SK-N-SH (cell line): Measurements from ENCODE around the gene TEX22. TPM values are rescaled to one million over a fixed set of nuclear protein-coding genes. Genes with fewer than 3 reads are reported as not detected.

Experiments used
- CTCF ChIA-PET: fragments of 300-600, 350-600 bp; formaldehyde crosslinking; extraction: SDS; loops from one replicate; lab custom pipeline; 2021; lab: Yijun Ruan, JAX
- POLR2A ChIA-PET: fragments of 350-600 bp; sonication (Branson Sonifier 250); formaldehyde crosslinking; extraction: SDS; loops from one replicate; lab custom pipeline; 2020; ENCODE audit warnings: antibody characterized with exemption, inconsistent platforms; lab: Yijun Ruan, JAX
- DNase-seq: peaks from one replicate; pipeline ENCODE4 v3.0.0; 2012
- H2AFZ ChIP-seq: fragments of 200-600 bp; sonication (generic); 2 replicates; pipeline ENCODE4 v1.8.1; 2016; ENCODE audit warnings: antibody characterized with exemption, mild to moderate bottlenecking, low read depth
- H3F3A ChIP-seq: fragments of 200-600 bp; sonication (generic); replicated peaks from 2 replicates; pipeline ENCODE3; 2016; ENCODE audit warnings: antibody characterized with exemption, mild to moderate bottlenecking; ENCODE audit not compliant: insufficient read depth
- H3K27ac ChIP-seq, 2 experiments: fragments of 200-500 bp in 1 of 2; fragments of 200-600 bp in 1 of 2; sonication (Bioruptor generic) in 1 of 2; sonication (generic), shearing (Covaris generic) in 1 of 2; 2 replicates each; pipeline versions ENCODE4 v1.5.1 to v1.6.1; 2014 to 2016; ENCODE audit warnings: low read depth in 2 of 2, inconsistent platforms in 1 of 2, low read length in 1 of 2, mild to moderate bottlenecking in 1 of 2, mixed read lengths in 1 of 2
- H3K27me3 ChIP-seq: fragments of 200-600 bp; sonication (generic), shearing (Covaris generic); 2 replicates; pipeline ENCODE4 v1.6.1; 2016; ENCODE audit warnings: mixed run types; ENCODE audit not compliant: insufficient read depth
- H3K36me3 ChIP-seq, 2 experiments: fragments of 200-500 bp in 1 of 2; fragments of 200-600 bp in 1 of 2; sonication (Bioruptor generic) in 1 of 2; sonication (generic) in 1 of 2; replicated peaks in 1 of 2; 2 replicates each; pipeline versions ENCODE3 to v1.5.1; 2014 to 2016; ENCODE audit warnings: low read length in 1 of 2, mild to moderate bottlenecking in 1 of 2; ENCODE audit not compliant: insufficient read depth in 2 of 2, control insufficient read depth in 1 of 2
- H3K4me1 ChIP-seq, 2 experiments: fragments of 200-500 bp in 1 of 2; fragments of 200-600 bp in 1 of 2; sonication (Bioruptor generic) in 1 of 2; sonication (generic), shearing (Covaris generic) in 1 of 2; 2 replicates each; pipeline versions ENCODE4 v1.5.1 to v1.6.1; 2014 to 2016; ENCODE audit warnings: low read depth in 1 of 2, low read length in 1 of 2, mixed run types in 1 of 2; ENCODE audit not compliant: insufficient read depth in 2 of 2, control insufficient read depth in 1 of 2
- H3K4me2 ChIP-seq: fragments of 200-600 bp; sonication (generic), shearing (Covaris generic); 2 replicates; pipeline ENCODE4 v1.6.1; 2017; ENCODE audit warnings: mixed run types
- H3K4me3 ChIP-seq, 2 experiments: fragments of 200-500 bp in 1 of 2; fragments of 200-600 bp in 1 of 2; sonication (Bioruptor generic) in 1 of 2; sonication (generic), shearing (Covaris generic) in 1 of 2; 2 replicates each; pipeline versions ENCODE4 v1.5.1 to v1.8.1; 2014 to 2016; ENCODE audit warnings: low read depth in 2 of 2, inconsistent platforms in 1 of 2, low read length in 1 of 2, mild to moderate bottlenecking in 1 of 2, mixed read lengths in 1 of 2, moderate library complexity in 1 of 2
- H3K79me2 ChIP-seq: fragments of 200-600 bp; sonication (generic); 2 replicates; pipeline ENCODE4 v1.8.1; 2017; ENCODE audit warnings: mild to moderate bottlenecking; ENCODE audit not compliant: insufficient read depth
- H3K9ac ChIP-seq: fragments of 200-600 bp; sonication (generic); 2 replicates; pipeline ENCODE4 v1.6.1; 2017; ENCODE audit warnings: mixed run types
- H3K9me2 ChIP-seq: fragments of 200-600 bp; sonication (generic); 2 replicates; pipeline ENCODE4 v1.6.1; 2017; ENCODE audit warnings: mixed run types
- H3K9me3 ChIP-seq: fragments of 200-600 bp; sonication (generic); 2 replicates; pipeline ENCODE4 v1.6.1; 2017; ENCODE audit warnings: mixed run types, mild to moderate bottlenecking, moderate library complexity
- H4K20me1 ChIP-seq: fragments of 200-600 bp; sonication (generic); 2 replicates; pipeline ENCODE4 v1.6.1; 2017; ENCODE audit warnings: mild to moderate bottlenecking, mixed run types; ENCODE audit not compliant: insufficient read depth
- CHD2 ChIP-seq: fragments of 150-350 bp; IDR thresholded peaks from 2 replicates; pipeline ENCODE4 v1.6.1; 2018; ENCODE audit warnings: low read length; ENCODE audit not compliant: partially characterized antibody
- ELF1 ChIP-seq: IDR thresholded peaks from 2 replicates; pipeline ENCODE4 v1.4.0; 2012
- FOXJ3 ChIP-seq: sonication (generic); formaldehyde crosslinking; IDR thresholded peaks from 2 replicates; pipeline ENCODE4 v1.5.1; 2020; ENCODE audit warnings: mild to moderate bottlenecking, missing genetic modification reagents
- GATA2 ChIP-seq: sonication (generic); formaldehyde crosslinking; IDR thresholded peaks from 2 replicates; pipeline ENCODE4 v1.5.0; 2020; ENCODE audit warnings: mild to moderate bottlenecking, missing genetic modification reagents
- RCOR1 ChIP-seq: fragments of 150-350 bp; IDR thresholded peaks from 2 replicates; pipeline ENCODE4 v1.6.1; 2017; ENCODE audit warnings: antibody characterized with exemption, low read length
- RXRA ChIP-seq: IDR thresholded peaks from 2 replicates; pipeline ENCODE4 v1.4.0; 2012; ENCODE audit warnings: low read depth, mild to moderate bottlenecking, borderline replicate concordance
- SIN3A ChIP-seq: IDR thresholded peaks from 2 replicates; pipeline ENCODE4 v1.6.1; 2012; ENCODE audit warnings: low read depth, mild to moderate bottlenecking, low read length, moderate library complexity, borderline replicate concordance
- TAF1 ChIP-seq: IDR thresholded peaks from 2 replicates; pipeline ENCODE4 v1.6.1; 2012; ENCODE audit warnings: low read depth, mild to moderate bottlenecking, low read length, moderate library complexity, borderline replicate concordance
- WGBS: methylation state at CpG from one replicate; pipeline ENCODE4 v1.1.6; 2017; ENCODE audit warnings: low lambda C conversion rate; 5-methylcytosine and 5-hydroxymethylcytosine counted together
- polyA plus RNA-seq, 3 experiments: library from polyadenylated mRNA; depleted of rRNA; stranded (reverse); fragments of >200 nt; gene quantifications; 2 replicates each; pipeline ENCODE4 v1.2.3, GENCODE V29; 2012
- TF ChIP-seq, protein P1 (sequence below): IDR thresholded peaks from 2 replicates; pipeline ENCODE4 v1.6.1; 2012; ENCODE audit warnings: mild to moderate bottlenecking, low read depth, low read length, moderate library complexity

Gene TEX22
- polyA plus RNA-seq, 1 of the 3 experiments (the other 2 are of a cell fraction): 0.26 TPM

- no peak overlapping the region for H3K27ac ChIP-seq
- H3K4me1 ChIP-seq: peaks cover 0 to 8% of the 10 kb centered on the region in 2 experiments; a peak in 1 of 4 replicates
- TF ChIP-seq TAF1 (no peak), RCOR1 (no peak), GATA2 (CRISPR knock-in tag) (no peak), CHD2 (no peak), SIN3A (no peak), RXRA (no peak), FOXJ3 (CRISPR knock-in tag) (no peak), ELF1 (no peak)
- TF ChIP-seq, protein P1, sequence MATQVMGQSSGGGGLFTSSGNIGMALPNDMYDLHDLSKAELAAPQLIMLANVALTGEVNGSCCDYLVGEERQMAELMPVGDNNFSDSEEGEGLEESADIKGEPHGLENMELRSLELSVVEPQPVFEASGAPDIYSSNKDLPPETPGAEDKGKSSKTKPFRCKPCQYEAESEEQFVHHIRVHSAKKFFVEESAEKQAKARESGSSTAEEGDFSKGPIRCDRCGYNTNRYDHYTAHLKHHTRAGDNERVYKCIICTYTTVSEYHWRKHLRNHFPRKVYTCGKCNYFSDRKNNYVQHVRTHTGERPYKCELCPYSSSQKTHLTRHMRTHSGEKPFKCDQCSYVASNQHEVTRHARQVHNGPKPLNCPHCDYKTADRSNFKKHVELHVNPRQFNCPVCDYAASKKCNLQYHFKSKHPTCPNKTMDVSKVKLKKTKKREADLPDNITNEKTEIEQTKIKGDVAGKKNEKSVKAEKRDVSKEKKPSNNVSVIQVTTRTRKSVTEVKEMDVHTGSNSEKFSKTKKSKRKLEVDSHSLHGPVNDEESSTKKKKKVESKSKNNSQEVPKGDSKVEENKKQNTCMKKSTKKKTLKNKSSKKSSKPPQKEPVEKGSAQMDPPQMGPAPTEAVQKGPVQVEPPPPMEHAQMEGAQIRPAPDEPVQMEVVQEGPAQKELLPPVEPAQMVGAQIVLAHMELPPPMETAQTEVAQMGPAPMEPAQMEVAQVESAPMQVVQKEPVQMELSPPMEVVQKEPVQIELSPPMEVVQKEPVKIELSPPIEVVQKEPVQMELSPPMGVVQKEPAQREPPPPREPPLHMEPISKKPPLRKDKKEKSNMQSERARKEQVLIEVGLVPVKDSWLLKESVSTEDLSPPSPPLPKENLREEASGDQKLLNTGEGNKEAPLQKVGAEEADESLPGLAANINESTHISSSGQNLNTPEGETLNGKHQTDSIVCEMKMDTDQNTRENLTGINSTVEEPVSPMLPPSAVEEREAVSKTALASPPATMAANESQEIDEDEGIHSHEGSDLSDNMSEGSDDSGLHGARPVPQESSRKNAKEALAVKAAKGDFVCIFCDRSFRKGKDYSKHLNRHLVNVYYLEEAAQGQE: no peak
- TF ChIP-seq, all 33 proteins: peak for 0
- Histone ChIP-seq H3K36me3 (peaks cover 4 to 67% of the 10 kb centered on the region in 2 experiments), H3K4me2 (no peak overlapping the region), H4K20me1 (no peaks in the 10 kb centered on the region), H3K27me3 (no peaks in the 10 kb centered on the region), H3K9me3 (no peaks in the 10 kb centered on the region), H3K4me3 (no peak overlapping the region), H3K79me2 (no peaks in the 10 kb centered on the region; the same call in 1 of the 2 replicates), H3K9me2 (no peaks in the 10 kb centered on the region), H3K9ac (no peak overlapping the region), H2AFZ (no peak overlapping the region), H3F3A (no peaks in the 10 kb centered on the region)
- 99% methylated on average over 7 of the region's 18 CpGs for WGBS
- ChIA-PET POLR2A (no interaction called here), CTCF (interaction anchor here (1.4 kb wide), 2 partner anchors 9 to 15 kb away, joined by 3 to 4 read pairs; no protein-coding TSS in a partner anchor)
- DNase-seq: no peak
Observed at GRCh38 chr14:105461903-105462302, 63.6 kb downstream of the TEX22 start.

Other genes starting within 250 kb of the TEX22 start
- 1.7 TPM in 2 replicates for gene JAG2, start 229.8 kb upstream of the TEX22 start, polyA plus RNA-seq (2012; rRNA removed)
- 15.8 and 18.4 TPM in 2 replicates for gene NUDT14, start 217.2 kb upstream of the TEX22 start, polyA plus RNA-seq (2012; rRNA removed)
- gene BTBD6, start 150.0 kb upstream of the TEX22 start, polyA plus RNA-seq (2012; rRNA removed): 20.9 and 21.0 TPM in 2 replicates
- gene BRF1, start 97.5 kb upstream of the TEX22 start, polyA plus RNA-seq (2012; rRNA removed): 10.2 and 15.7 TPM in 2 replicates
- gene PACS2, start 83.8 kb upstream of the TEX22 start, polyA plus RNA-seq (2012; rRNA removed): 27.4 and 42.7 TPM in 2 replicates
- gene MTA1, start 21.3 kb downstream of the TEX22 start, polyA plus RNA-seq (2012; rRNA removed): 74.8 and 96.3 TPM in 2 replicates
- gene CRIP2, start 76.3 kb downstream of the TEX22 start, polyA plus RNA-seq (2012; rRNA removed): 219 and 335 TPM in 2 replicates
- 0.68 and 0.72 TPM in 2 replicates for gene CRIP1, start 88.3 kb downstream of the TEX22 start, polyA plus RNA-seq (2012; rRNA removed)
- gene TEDC1, start 92.7 kb downstream of the TEX22 start, polyA plus RNA-seq (2012; rRNA removed): 10.9 and 13.4 TPM in 2 replicates
- 7.2 and 9.1 TPM in 2 replicates for gene TMEM121, start 128.0 kb downstream of the TEX22 start, polyA plus RNA-seq (2012; rRNA removed)